OCI-LY3 (cell line): ENCODE measurements around the gene NXNL1.

Source experiments
- CTCF ChIP-seq: fragments of 200-600, 300-600 bp; sonication (generic); IDR thresholded peaks from 2 replicates; pipeline ENCODE4 v1.5.1; 2014; ENCODE audit warnings: antibody characterized with exemption, low read length, low read depth
- EZH2phosphoT487 ChIP-seq: fragments of 200-600 bp; shearing (Covaris generic); IDR thresholded peaks from 2 replicates; pipeline ENCODE4 v1.6.1; 2018; ENCODE audit warnings: antibody characterized with exemption, mixed run types, low read depth

GRCh38 chr19:17435218-17435617 lies 25.5 kb downstream of the NXNL1 start:
- TF ChIP-seq CTCF = no peak
- no peak for TF ChIP-seq EZH2phosphoT487
